Loucy (cell line): Measurements from ENCODE around the gene PGAP6.

Source experiments
- EZH2phosphoT487 ChIP-seq: fragments of 200-600 bp; IDR thresholded peaks from 2 replicates; pipeline ENCODE4 v1.6.1; 2018; ENCODE audit warnings: antibody characterized with exemption, mild to moderate bottlenecking, moderate library complexity, borderline replicate concordance
- TF ChIP-seq, protein P1 (sequence below): fragments of 200-600 bp; sonication (generic); conservative IDR thresholded peaks from 2 replicates; pipeline ENCODE4 v1.5.1; 2014; ENCODE audit warnings: mild to moderate bottlenecking, antibody characterized with exemption, low read length

DNA sequence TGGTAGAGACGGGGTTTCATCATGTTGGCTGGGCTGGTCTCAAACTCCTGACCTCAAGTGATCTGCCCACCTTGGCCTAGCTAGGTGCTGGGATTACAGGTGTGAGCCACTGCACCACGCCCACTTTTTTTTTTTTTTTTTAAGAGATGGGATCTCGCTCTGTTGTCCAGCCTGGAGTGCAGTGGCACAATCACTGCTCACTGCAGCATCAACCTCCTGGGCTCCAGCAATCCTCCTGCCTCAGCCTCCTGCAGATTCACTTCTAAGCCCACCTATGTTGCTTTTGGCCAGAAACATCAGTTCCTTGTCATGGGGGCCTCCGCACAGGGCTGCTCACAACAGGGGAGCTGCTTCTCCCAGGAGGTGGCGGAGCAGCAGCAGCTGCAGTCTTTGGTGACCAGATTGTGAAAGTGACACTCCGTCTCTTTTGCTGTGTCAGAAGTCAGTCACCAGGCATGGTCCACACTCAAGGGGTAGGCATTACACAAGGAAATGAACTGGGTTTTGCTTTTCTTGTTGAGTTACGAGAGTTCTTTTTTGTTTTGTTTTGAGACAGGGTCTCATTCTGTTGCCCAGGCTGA is 10.8 kb upstream of the PGAP6 start:
- TF ChIP-seq, protein P1, sequence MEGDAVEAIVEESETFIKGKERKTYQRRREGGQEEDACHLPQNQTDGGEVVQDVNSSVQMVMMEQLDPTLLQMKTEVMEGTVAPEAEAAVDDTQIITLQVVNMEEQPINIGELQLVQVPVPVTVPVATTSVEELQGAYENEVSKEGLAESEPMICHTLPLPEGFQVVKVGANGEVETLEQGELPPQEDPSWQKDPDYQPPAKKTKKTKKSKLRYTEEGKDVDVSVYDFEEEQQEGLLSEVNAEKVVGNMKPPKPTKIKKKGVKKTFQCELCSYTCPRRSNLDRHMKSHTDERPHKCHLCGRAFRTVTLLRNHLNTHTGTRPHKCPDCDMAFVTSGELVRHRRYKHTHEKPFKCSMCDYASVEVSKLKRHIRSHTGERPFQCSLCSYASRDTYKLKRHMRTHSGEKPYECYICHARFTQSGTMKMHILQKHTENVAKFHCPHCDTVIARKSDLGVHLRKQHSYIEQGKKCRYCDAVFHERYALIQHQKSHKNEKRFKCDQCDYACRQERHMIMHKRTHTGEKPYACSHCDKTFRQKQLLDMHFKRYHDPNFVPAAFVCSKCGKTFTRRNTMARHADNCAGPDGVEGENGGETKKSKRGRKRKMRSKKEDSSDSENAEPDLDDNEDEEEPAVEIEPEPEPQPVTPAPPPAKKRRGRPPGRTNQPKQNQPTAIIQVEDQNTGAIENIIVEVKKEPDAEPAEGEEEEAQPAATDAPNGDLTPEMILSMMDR, result no peak
- TF ChIP-seq EZH2phosphoT487, result no peak
